ENCODE measurements around the gene LRRC19. TPM values are rescaled to one million over a fixed set of nuclear protein-coding genes. Genes with fewer than 3 reads are reported as not detected.

LRRC19 gene, protein sequence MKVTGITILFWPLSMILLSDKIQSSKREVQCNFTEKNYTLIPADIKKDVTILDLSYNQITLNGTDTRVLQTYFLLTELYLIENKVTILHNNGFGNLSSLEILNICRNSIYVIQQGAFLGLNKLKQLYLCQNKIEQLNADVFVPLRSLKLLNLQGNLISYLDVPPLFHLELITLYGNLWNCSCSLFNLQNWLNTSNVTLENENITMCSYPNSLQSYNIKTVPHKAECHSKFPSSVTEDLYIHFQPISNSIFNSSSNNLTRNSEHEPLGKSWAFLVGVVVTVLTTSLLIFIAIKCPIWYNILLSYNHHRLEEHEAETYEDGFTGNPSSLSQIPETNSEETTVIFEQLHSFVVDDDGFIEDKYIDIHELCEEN
- not detected for polyA plus RNA-seq

DNA sequence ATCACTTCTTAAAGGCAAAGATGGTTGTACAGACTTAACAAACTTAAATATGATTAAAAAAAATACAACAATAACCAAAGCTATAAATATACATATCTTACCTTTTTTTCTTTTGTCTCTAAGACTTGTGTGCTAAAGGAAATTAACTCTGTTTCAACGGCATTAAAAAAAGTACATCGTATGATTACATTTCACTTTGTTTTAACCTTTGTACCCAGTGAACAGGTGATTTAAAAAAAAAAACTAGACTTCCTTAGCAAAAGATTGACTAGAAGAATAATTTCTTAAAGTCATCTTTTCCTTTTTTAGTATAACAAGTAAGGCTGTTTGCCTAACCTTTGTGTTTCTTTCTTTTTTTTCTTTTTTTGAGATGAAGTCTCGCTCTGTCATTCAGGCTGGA, at the start of gene LRRC19:
LRRC19 (minus strand) TSS at position 182 of the 400 bp plus-strand sequence. CDS start 5,978 bp downstream, outside the sequence.
- WGBS, 3 donors, result 39 to 96% (median 95%) methylated on average over 3 of the region's 3 CpGs

DNA sequence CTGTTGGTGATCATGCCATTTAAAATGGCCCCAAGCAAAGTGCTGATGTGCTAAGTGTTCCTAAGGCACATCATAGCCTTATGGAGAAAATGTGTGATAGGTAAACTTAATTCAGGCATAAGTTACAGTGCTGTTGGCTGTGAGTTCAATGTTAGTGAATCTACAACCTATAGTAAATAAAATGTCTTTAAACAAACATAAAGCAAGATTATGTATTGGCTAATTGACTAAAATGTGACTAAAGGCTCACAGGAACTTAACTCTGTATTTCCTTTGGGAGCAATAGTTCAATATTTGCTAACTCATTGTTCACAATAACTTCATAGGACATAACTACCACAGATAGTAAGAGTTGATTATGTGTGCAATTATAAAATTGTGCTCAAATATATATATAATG, 49.4 kb upstream of the LRRC19 start:
- no peak overlapping the region for H3K27ac ChIP-seq (ENCODE audit: low read depth, low read length)

More for the DNA sequence above, at the start of gene LRRC19:
- no peak within 1 kb of the TSS for H3K27ac ChIP-seq (ENCODE audit: low read depth, low read length)

DNA sequence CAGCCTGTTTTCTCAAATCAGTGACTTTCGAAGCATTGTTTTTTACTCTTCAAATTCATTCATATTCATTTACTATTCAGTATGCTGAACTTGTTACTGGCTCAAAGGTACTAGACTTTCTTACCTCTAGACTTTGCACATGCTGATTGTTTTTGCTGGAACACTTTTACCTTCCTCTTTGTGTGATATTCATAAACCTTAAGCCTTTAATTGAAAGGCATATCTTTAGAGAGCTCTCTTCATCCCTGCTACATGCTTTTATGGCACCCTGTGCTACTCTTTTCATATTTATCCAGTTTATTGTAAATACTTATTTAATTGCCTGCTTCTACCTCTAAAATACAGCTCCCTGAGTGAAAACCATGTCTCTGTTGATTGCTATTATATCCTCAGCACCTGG, 48.7 kb upstream of the LRRC19 start:
- no peak overlapping the region for H3K27ac ChIP-seq (ENCODE audit: low read depth, low read length)
- 94 to 98% (median 94%) methylated on average over 1 of the region's 1 CpG for WGBS, 3 donors

DNA sequence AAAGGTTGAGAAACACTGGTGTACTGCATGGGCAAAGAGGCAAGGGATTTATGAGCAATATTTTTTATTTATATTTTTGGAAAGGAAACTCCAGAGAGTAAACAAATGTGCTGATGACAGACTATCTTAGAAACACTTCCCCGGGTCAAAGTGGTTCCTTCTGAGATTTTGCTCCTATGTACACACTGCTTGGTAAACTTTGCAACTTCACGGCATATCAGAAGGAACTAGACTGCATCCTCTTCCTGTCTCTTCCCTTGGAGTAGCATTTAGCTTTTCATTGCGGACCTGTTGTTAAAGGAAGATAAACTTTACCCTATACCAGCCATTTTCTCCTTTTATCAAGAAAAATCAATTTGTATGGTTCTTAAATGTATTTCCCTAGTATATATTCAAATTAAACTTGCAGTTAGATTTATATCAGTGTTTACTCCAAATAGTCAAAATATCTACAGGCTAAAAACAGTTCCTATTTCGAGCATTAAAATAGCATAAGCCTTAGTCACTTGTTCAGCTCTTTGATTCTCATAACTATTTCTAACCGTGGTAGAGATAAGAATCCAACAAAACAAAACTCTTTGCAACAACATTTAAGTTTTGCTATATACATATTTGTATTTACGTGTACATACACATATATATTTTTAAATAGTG, 48.0 kb upstream of the LRRC19 start:
- no peak overlapping the region for H3K27ac ChIP-seq (ENCODE audit: low read depth, low read length)
- WGBS, 3 donors, result 31 to 52% (median 37%) methylated on average over 6 of the region's 6 CpGs

DNA sequence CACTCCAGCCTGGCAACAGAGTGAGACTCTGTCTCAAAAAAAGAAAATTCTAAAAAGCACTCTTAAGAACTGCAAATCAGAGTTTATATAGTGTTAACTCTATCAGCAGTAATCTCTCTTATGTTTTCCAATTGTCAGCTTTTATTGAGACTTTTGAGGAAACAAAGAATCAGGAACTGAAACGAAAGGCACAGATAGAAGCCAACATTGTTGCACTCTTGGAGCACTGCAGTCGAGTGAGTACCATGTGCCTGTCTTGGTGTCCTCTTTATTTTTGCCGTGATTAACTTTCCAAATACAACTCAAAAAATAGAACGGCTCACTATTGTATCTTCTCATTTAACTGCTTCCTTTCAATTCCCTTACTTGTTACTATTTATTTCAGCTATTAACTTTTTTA, 41.7 kb upstream of the LRRC19 start:
- no peak overlapping the region for H3K27ac ChIP-seq (ENCODE audit: low read depth, low read length)
- 76 to 85% (median 79%) methylated on average over 4 of the region's 4 CpGs for WGBS, 3 donors

DNA sequence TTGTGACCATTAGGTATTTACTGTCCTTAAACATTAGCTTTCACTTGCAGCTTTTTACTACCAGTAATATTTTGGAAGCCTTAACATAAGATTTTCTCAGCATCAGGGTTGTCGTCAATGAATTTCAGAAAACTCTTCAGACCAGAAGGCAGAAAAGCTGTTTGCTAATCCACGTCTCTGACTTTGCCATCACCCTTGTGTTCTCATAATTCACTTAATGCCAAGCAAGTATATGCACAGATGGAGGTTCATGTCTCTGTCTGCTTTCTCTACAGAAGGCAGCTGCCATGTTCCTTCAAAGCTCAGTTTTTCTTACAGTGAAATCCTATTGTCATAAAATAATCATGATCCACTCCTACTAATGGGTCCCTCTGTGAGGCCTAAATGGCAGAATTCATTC, 37.7 kb upstream of the LRRC19 start:
- H3K27ac ChIP-seq (ENCODE audit: low read depth, low read length), result no peak overlapping the region
- WGBS, 3 donors, result 94 to 96% (median 96%) methylated on average over 2 of the region's 2 CpGs

DNA sequence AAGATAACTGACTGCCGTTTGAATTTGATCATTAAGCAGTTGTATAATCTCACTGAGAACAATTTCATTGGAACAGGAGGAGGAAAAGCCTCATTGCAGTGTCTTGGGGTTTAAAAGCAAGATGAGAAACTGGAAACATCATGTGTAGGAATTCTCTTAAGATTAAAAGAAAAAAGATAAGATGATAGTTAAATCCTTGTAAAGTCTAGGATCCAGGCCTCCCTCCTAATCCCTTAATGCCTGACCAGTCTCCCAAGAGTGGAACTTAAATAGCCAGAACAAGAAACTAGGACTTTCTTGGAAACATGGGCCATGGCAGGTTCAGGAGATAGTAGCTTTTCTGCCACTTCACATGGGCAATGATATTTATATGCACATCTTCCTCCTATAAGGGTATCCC, 37.0 kb upstream of the LRRC19 start:
- 54 to 68% (median 59%) methylated on average over 1 of the region's 1 CpG for WGBS, 3 donors
- no peak overlapping the region for H3K27ac ChIP-seq (ENCODE audit: low read depth, low read length)

DNA sequence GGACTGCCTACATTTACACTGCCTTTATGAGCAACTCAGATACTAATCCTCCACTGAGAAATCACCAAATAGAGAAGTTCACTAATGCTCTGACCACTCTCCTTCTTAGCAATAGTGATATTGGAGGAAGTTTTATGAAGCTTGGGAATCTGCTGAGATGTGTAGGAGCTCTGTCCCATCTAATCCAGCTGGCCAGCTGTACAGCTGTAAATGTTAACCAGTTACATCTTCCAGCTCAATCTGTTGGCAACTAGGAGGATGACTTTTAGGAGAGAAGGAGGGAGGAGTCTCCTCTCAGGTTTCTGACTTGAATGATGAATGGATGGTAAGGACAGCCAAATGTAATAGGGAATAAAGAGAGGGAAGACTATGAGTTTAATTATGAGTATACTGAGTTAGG, 36.3 kb upstream of the LRRC19 start:
- no peak overlapping the region for H3K27ac ChIP-seq (ENCODE audit: low read depth, low read length)

DNA sequence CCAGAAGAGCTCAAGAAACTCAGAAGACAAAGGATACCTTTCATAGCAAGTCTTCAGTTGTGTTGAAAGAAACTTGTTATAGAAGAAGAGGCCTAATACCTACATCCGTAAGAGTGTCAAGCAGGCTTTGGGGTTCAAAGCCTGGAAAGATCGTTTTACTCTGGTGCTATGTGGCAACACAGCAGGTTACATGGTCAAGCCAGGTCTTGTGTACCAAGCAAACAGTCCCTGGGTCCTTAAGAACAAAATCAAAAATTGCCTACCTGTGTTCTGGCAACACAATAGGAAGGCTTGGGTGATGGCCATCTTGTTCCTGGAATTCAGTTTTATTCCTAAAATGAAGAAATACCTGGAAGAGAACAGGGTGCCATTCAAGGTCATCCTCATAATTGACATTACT, 32.0 kb upstream of the LRRC19 start:
- WGBS, 3 donors, result 85 to 97% (median 94%) methylated on average over 2 of the region's 2 CpGs
- no peak overlapping the region for H3K27ac ChIP-seq (ENCODE audit: low read depth, low read length)

DNA sequence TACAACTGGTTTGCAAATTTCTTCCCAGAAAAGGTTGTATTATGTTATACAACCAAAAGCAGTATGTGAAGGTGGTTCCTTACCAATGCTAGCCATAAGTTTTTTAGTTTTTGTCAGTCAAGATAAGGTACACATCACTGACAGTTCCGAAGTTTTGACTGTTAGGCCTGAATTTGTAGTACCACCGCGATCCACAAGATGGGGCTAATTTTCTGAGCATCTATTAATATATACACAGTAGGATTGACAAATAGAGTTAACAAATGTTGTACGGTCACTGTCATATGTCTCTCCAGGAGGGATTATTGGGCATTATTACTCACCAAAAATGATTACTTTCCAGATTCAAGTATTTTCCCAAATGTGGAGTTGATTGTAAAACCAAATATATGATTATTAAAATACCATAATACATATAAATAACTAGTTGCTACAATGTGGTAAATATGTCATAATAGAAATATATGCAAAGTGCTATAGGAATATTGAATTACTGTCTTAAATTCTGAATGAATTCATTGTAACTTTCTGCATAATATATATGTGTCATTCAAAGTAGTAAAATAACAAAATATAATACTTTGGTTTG, 28.4 kb upstream of the LRRC19 start:
- H3K27ac ChIP-seq (ENCODE audit: low read depth, low read length), result no peak overlapping the region
- WGBS, 3 donors, result 3 to 11% (median 9%) methylated on average over 4 of the region's 4 CpGs

DNA sequence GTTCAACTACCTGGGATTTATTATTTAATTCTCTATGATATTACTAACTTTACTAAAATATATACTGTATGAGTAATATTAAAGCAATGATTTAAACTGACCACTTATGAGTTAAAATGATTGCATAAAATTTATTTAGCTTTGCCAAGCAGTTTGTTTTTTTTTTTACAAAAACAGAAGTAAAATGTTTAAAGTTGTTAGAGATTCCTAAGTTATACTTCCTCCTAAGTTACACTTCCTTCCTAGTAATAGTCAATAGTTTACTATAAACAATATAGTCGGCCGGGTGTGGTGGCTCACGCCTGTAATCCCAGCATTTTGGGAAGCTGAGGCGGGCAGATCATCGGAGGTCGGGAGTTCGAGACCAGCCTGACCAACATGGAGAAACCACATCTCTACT, 23.7 kb upstream of the LRRC19 start:
- no peak overlapping the region for H3K27ac ChIP-seq (ENCODE audit: low read depth, low read length)
- WGBS, 3 donors, result 75 to 90% (median 79%) methylated on average over 7 of the region's 7 CpGs

DNA sequence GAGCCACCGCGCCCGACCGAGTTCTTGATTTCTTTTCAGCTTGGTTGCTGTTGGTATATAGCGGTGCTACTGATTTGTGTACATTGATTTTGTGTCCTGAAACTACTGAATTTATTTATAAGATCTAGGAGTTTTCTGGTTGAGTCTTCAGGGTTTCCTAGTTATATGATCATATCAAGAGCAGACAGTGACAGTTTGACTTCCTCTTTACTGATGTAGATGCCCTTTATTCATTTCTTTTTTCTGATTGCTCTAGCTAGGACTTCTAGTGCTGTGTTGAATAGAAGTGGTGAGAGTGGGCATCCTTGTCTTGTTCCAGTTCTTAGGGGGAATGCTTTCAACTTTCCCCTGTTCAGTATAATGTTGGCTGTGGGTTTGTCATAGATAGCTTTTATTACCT, 17.4 kb upstream of the LRRC19 start:
- H3K27ac ChIP-seq (ENCODE audit: low read depth, low read length), result no peak overlapping the region
- WGBS, 3 donors, result 88 to 96% (median 92%) methylated on average over 5 of the region's 5 CpGs

DNA sequence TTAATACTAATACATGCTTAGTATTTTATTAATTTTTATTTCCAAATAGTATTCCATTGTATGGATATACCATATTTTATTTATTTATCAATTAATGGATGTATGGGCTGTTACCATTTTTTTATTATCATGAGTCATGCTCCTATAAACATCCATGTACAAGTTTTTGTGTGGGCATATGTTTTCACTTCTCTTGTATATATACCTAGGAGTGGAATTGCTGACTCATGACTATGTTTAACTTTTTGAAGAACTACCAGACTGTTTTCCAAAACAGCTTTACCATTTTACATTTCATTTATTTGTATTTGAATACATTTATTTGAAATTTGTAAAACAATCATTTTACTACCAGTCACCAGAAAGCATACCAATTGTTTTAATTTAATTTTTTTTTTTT, 14.1 kb upstream of the LRRC19 start:
- no peak overlapping the region for H3K27ac ChIP-seq (ENCODE audit: low read depth, low read length)

DNA sequence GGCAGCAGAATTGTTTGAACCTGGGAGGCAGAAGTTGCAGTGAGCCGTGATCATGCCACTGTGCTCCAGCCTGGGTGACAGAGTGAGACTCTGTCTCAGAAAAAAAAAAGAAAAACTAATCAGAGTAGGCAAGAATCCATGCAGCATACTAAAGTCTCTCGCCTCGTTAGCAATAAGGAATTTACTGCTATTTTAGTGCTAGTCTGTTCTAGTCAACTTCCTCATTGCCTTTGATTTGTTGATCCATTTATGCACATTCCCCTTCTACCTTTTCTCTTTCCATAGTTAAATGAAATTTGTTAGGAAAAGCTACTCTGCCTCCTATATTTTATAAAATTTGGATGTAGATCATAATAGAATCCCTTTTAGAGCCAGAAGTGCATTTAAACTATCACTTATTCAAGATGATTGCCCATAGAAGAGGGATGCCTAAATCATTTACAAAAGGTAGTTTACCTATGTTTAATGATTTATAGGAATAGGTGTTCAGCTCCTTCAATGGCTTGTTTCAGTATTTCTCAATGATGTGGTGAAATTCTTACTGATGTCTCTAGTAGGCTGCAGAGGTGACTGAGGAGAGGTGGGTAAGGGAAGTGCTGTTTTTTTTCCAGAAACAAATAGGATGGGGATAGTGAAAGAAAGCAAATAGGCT, 1.9 kb downstream of the LRRC19 start:
- no peak overlapping the region for H3K27ac ChIP-seq (ENCODE audit: low read depth, low read length)
- WGBS, 3 donors, result 92 to 95% (median 92%) methylated on average over 3 of the region's 3 CpGs

DNA sequence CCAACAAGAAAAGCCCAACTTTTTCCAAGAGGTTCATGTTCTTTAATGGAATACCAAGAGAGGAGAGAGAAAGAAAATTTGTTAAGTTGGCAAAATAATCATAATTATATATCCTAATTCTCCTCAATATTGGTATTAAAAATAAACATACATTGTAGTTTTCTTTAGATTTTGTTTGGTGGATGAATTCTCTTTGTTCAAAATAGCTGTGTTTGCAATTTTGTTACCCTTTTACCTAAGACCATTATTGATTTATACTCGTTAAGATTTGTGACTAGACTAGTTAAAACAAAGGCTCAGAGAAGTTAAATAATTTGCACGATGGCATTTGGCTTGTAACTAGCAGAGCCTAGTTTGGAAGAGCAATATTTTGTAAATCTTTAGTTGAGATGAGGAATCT, 9.7 kb downstream of the LRRC19 start:
- WGBS, 3 donors, result 68 to 90% (median 87%) methylated on average over 2 of the region's 2 CpGs
- no peak overlapping the region for H3K27ac ChIP-seq (ENCODE audit: low read depth, low read length)

DNA sequence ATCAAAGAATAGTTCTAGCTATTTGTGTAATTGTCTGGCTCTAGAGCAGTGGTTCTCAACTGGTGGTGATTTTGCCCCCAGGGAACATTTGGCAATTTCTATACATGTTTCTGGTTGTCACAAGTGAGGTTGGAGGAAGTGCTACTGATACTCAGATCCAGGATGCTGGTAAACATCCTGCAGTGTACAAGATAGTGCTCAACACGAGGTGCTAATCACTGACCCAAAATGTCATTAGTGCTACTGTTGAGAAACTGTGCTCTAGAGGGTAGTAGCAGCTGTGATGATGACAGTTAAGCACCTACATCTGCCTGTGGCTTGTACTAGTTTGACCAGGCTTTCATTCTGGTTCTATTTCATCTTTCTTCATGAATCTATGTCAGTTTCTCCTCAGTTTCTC, 22.1 kb downstream of the LRRC19 start:
- H3K27ac ChIP-seq (ENCODE audit: low read depth, low read length), result no peak overlapping the region
- WGBS, 3 donors, result 51 to 56% (median 54%) methylated on average over 1 of the region's 1 CpG

DNA sequence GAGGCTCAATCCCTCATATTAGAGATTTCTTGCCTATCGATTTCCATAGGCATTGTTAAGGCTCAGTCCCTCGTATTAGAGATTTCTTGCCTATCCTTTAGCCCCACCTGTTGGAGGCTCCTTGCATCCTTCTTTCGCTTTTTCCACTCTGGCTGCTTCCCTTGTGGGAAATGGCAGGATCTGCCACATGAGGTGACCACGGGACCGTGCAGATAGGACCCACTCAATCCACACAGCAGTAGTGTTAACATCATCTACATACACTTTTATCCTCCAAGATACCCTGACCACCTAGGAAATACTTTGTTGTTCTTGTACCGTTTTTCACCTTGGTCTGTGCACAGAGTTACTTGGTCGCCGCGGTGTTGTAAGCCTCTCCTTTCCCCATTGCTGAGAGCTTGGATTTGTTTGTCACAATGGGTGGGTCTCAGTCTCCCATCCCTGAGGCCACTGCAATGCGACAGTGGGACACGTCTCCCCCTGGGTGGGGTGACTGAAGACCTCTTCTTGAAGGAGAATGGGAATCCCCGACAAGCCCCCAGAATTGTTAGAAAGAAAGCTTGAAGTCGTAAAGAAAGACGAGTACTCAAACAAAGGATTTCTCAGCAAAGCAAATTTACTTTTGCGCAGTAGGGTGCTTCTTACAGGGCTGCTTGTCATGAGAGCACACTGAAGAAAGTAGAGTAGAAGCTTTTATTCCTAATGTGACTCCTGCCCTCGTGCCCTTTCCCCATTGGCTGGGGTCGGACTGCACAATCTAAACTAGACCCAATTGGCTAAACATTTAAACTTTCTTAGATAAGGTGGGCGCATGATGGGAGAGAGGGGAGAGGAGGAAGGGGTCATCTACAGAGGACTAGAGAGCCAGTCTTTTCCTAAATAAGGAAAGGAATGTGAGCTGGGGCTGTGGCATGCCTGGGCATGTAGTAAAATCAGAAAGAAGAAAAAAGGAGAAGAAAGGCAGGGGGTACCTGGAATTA, 29.5 kb downstream of the LRRC19 start:
- H3K27ac ChIP-seq (ENCODE audit: low read depth, low read length), result no peak overlapping the region
- 80 to 84% (median 82%) methylated on average over 18 of the region's 18 CpGs for WGBS, 3 donors

DNA sequence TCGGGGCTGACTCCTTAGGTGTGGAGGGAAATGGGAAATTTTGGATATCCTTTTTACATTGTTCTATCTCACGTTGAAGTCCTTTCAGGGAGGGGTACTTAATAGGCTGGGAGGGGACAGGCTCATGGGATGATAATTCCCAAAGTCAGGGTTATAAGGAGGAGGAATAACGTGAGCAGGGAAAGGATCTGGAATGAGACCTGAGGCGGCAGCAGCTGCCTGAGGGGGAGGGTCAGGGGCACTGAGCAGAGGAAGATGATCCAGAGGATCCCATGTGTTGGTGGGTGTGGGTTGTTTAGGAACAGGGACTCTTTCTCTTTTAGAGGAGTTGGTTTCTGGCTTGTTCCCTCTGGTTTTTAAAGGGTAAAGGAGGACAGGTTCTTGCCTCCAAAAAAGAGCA, 30.5 kb downstream of the LRRC19 start:
- no peak overlapping the region for H3K27ac ChIP-seq (ENCODE audit: low read depth, low read length)
- WGBS, 3 donors, result 82 to 90% (median 84%) methylated on average over 4 of the region's 4 CpGs

All from adipose tissue (tissue), 3 donors.